NCI-H748 (cell line): ENCODE results near the gene CCDC8.
"Not testable (repeated sequence)": the region's sequence is repeated elsewhere in the genome, so short reads cannot be mapped to it uniquely, and the experiment has no call there.

Experiments used
- DNase-seq: peaks from one replicate; lab custom pipeline; 2025; ENCODE audit not compliant: unreplicated experiment; lab: John Stamatoyannopoulos, UW

CCDC8 gene

DNA sequence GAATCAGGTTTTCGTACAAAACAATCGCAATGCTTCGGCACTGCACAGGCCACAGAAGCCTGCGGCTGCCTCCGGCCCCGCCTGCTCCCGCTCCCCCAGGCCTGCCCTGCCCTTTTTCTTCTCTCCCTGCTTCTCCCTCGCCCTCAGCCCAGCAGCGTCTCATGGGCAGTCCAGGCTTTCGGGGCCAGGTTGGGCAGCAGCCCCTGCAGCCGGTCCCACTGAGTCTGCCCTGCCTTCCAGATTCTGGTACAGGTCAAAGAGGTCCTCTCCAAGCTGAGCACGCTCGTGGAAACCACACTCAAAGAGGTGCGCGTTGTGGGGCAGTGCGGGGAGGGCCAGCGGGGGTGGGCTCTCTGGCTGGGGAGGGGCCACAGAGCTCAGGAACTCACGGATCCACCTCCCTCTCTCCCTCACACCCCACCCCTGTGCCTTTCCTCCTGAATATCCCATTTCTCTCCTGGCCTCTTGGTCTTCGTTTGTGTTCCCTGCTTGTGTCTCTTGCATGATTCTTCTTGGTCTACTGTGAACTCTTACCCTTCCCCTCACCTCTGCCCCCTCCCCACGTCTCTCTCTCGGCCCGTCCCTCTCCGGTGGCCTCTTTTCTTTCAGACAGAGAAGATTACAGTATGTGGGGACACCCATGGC, 30.1 kb downstream of the CCDC8 start:
- no peak for DNase-seq

DNA sequence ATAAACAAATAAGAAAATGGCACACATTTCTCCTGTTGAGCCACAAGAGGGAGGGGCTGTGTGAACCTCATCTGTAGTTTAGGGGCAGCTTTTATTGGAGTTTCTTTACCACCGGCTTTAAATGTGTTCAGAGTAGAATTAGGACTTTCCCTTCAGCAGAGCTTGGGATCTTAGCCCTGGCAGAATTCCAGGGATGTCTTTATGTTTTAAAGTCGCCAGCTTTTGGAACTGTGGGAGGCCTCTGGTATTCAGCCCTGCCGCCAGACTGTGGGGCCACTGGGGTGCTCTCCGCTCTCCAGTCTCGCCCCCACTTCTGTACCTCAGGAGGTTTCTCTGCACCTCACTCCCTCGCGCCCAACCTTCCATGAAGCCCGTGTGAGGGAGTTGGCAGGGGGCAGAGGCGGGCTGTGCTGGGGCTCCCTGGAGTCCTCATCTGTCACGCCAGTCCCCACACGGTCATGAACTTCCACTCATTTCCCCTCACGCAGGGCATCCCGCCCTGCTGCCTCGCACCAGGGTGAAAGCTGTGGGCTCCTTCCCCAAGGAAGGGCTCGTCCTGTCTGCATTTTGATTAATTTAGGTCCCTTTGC, 31.5 kb downstream of the CCDC8 start:
- DNase-seq: no peak

- no peak for DNase-seq
Measured at GRCh38 chr19:46381346-46381745, 32.0 kb downstream of the CCDC8 start.

- DNase-seq: no peak
Measured at GRCh38 chr19:46380690-46381089, 32.7 kb downstream of the CCDC8 start.

- no peak for DNase-seq
Measured at GRCh38 chr19:46378268-46378667, 35.1 kb downstream of the CCDC8 start.

DNA sequence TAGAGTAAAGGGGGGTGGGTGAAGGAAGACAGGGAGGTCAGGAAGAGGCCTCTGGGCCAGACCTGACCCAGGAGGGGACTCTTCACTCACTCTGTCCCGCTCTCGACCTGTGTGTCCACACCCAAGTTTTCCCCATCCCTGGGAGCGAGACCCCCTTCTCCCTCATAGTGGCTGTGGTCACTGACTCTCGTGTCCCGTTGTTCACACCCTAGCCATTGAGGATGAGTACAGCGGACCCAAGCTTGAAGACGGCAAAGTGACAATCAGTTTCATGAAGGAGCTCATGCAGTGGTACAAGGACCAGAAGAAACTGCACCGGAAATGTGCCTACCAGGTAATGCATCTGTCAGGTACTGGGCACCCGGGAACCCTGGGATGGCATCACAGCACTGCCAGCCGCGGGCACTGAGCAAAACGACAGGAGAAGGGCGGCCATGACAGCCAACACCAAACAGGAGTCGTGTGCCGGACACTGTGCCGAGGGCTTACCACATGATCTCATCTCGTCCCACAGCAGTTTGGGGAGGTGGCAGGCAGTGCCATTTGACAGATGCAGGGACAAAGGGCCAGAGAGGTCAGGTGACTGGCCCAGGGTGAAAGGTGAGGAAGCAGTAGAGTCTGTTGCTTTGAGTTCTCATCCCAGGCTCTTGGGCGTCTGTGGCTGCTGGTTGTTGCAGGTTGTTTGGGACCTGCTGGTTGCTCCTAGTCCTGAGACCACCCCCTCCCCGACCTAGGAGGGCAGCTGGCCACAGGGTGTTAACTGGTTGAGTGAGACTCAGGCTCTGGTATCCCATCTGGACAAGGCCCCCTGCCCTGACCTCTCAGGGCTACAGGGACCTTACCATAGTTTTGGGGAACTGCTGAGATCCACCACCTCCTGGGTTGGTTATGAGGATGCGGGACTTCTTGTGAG, 36.9 kb downstream of the CCDC8 start:
- DNase-seq: no peak

- not testable (repeated sequence) for DNase-seq
Measured at GRCh38 chr19:46375476-46376067, 37.8 kb downstream of the CCDC8 start.

DNA sequence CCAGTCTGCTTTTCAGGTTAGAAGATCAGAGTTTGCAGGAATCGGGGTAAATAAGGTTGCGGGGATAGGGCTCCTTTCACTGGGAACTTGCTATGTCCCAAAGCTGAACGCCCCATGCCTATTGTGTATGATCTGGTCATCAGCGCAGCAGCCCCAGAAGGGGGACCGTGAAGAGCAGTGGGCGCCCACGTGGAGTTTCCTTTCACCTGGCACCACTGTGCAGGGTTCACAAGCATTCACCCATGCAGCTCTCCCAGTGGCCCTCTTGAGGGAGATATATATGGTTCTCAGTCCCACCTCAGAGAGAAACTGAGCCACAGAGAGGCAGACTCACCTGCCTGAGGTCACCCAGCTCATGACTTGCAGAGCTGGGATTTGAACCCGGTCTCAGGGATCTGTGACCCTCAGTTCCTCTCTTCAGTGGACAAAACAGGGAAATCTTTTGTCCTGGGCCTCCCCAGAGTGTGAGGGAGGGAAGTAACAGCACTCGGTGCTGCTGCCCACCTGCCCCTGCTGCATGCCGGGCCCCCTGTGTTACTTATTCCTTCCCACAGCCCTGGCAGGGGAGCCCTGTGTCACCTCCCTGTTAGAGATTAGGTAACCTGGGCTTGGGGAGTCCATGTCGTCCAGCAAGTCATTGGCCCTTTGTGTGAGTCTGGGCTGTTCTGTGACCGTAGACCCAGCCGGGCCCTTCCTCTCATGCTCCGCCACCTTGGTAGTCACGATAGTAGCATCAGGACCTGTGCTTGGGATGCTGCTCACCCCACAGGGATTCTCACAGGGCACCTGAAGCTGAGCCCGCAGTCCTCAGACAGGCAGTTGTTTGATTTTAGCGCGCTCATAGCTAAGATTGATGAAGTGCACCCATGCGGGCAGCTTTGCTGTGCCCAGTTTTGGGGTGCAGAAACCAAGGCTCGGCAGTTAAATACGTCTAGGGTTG, 38.6 kb downstream of the CCDC8 start:
- DNase-seq: no peak

DNA sequence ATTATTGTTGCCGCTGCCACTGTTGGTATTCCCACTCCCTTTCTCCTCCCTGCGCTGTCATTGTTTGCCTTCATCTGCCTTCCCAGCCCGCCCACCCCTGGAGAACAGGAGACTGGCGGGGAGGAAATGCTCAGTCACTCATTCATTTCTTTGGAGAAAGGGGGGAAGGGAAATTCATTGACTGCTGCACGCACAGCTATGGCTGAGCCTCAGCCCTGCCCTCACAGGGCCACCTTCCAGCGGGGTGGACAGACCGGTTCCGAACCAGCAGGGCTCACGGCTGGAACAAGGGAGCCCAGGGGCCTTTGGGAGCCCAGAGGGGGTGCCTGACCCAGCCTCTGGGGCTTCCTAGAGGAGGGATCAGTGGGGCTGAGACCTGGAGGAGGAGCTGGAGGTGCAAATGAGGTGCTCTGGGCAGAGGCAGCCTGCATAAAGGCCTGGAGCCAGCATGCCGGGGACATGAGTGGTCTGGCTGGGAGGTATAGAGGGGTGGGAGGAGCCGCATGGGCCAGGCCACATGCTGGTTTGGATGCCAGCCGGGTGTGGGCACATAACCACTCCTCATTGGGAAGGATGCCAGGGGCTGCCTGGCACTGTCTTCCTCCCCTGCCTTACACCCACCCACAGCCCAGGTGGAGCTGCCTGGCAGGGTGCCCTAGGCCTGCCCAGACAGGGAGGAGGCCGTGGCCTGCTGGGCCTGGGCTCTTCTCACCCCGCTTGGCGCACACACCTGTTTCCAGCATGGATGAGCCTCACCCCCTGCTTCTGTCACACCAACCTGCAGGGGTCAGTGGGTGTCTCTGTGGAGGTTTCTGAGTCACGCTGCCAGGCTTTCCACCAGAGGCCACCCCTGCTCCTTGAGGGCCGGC, 39.6 kb downstream of the CCDC8 start:
- peak; percentile 81 for DNase-seq

GRCh38 chr19:46372901-46373490, 40.4 kb downstream of the CCDC8 start:
- no peak for DNase-seq

GRCh38 chr19:46371371-46371901, 41.9 kb downstream of the CCDC8 start:
- no peak for DNase-seq

- DNase-seq: no peak
Measured at GRCh38 chr19:46369817-46370216, 43.5 kb downstream of the CCDC8 start.

DNA sequence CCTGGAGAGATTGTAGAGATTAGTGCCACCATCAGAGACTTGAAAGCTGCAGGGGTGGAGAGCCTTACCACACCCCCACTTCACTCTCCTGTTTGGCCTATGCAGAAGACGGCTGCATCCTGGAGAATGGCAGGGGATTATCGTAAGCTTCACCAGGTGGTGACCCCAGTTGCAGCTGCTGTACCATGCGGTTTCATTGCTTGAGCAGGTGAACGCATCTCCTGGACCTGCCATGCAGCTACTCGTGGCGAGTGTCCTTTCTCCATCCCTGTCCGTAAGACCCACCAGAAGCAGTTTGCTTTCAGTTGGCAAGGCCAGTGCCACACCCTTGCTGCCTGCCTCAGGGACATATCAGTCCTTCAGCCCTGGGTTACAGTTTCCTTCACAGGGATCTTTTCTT, 45.2 kb downstream of the CCDC8 start:
- no peak for DNase-seq

DNA sequence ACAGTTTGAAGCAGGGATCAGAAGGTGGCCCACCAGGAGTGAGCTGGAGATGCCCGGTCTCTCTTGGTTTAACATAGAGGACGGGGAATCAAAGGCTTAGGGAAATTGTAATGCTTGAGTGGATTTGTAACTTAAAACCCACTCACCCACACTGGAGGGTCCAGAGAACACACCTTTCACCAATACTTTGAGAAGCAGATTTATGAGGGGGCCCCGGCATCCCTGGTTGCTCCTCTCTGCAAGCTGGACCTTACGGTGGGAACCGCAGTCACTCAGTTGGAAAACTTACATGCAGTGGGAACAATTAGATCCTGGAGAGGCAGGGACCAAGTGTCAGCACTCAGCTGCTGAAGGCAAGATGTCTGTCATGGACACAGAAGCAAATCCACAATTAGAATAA, 45.9 kb downstream of the CCDC8 start:
- no peak for DNase-seq

DNA sequence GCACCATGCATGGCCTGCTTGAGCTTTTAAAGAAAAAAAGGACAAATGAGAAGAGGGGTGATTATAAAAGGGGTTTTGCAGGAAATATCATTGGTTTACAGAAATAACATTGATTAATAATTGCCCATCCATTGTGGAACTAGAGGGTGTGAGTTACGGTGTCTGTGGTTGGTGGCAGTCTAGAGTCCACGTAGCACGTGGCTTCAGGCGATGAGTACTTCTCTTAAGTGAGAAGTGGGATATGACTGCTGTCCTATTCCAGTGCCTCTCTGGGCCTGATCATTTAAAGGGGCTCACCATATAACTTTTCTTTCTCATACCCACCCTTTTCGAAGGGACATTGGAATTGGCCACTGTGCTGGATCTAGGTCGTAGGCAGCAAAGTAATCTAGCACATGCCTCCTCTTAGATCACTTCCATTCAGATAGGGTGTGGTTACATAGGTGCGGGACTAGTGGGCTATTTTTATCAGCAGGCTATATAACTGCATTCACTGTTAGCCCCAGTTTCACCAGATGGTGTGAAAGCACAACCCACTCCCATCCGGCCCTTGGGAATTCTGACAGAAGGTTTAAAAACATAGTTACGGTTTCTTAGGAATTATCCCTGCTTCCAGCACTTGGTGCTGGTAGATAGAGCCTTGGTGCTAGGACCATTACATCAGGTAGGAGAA, 46.6 kb downstream of the CCDC8 start:
- no peak for DNase-seq

DNA sequence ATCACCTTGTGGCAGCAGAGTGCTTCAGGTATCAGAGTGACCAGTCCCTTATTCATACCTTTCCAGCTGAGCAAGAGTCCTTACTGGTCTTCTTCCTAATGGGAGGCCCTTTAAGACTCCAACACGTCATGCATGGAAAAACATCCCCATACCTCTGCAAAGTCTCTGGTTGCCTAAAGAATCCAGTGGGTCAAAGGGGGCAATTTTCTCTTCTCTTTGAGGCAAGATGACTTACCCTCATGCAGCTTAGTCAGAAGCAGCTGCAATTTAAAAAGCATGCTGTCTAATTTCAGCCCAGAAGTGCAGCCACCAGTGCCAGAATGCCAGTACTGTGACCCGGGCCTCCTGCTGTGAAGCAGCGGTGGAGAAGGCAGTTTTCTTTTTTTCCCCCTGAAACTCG, 47.8 kb downstream of the CCDC8 start:
- DNase-seq: no peak

DNA sequence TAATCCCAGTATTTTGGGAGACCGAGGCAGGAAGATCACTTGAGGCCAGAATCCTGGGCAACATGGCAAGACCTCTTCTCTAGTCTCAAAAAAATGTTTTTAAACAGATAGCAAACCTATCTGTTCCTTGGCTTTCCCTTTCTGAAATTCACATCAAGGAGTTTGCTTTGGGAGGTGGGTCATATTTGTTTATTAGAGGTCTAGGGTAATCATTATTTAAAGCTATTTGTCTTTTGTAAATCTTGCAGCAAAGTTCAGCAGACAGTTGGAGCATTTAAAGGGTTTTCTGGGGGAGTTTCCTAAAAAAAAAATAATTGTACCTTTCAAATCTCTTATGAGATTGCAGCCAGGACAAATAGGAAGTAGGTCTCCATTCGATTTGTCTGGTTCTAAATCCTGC, 49.0 kb downstream of the CCDC8 start:
- no peak for DNase-seq

DNA sequence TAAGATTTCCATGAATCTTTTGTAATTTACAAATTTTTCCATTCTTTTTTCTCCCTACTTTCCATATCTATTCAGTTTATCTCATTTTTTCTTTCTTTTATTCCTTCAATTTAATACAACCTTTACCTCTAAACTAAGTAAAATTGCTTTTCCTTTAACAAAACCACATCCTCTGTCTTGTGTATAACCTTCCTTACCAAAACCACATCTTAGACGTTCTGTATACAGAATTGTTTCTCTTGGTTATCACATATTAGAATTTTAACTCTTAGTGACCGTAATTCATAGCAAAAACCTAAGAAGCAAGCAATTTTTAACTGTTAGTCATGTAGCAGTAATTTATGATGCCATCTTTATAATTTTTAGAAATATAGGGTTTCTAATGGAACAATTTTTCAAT, 51.4 kb downstream of the CCDC8 start:
- DNase-seq: no peak
